Ovary (tissue), 9 donors: Measurements from ENCODE around the gene PLSCR1. TPM values are rescaled to one million over a fixed set of nuclear protein-coding genes. Genes with fewer than 3 reads are reported as not detected.

Experiments used
- DNase-seq, 5 donors: peaks; one replicate each; pipeline ENCODE4 v3.0.0-alpha.2; 2019 to 2020
- H3K27ac ChIP-seq, 2 donors: fragments of 200-600 bp; one replicate each; pipeline versions ENCODE4 v1.5.1 to v1.8.0; 2019 to 2022
- H3K27me3 ChIP-seq: fragments of 200-600 bp; one replicate; pipeline ENCODE4 v1.8.0; 2022
- H3K36me3 ChIP-seq: fragments of 200-600 bp; sonication (generic); one replicate; pipeline ENCODE4 v1.5.1; 2019
- H3K4me1 ChIP-seq: one replicate; pipeline ENCODE4 v1.8.1; 2013; ENCODE audit warnings: mild to moderate bottlenecking, moderate library complexity; ENCODE audit not compliant: insufficient read depth
- H3K4me3 ChIP-seq: fragments of 200-600 bp; sonication (generic); one replicate; pipeline ENCODE4 v1.5.1; 2017
- H3K9me3 ChIP-seq, 2 donors: fragments of 200-600 bp in 1 of 2; sonication (generic) in 1 of 2; one replicate each; pipeline versions ENCODE4 v1.5.1 to v1.8.1; 2013 to 2019; ENCODE audit warnings: mild to moderate bottlenecking in 1 of 2, moderate library complexity in 1 of 2
- EP300 ChIP-seq: sonication (generic); formaldehyde crosslinking; IDR thresholded peaks from one replicate; pipeline ENCODE4 v1.6.1; 2017; ENCODE audit warnings: antibody characterized with exemption
- POLR2A ChIP-seq: fragments of 450-650 bp; IDR thresholded peaks from one replicate; pipeline ENCODE4 v1.6.1; 2017; ENCODE audit warnings: antibody characterized with exemption, mild to moderate bottlenecking, moderate library complexity
- WGBS, 3 donors: extraction: QIAGEN DNeasy Blood & Tissue Kit in 1 of 3; methylation state at CpG; one replicate each; pipeline versions ENCODE4 v1.1.5 to v1.1.7; 2013 to 2017; 5-methylcytosine and 5-hydroxymethylcytosine counted together
- intact Hi-C, 4 donors: fragments of 100-400 bp; cut with DNase I; formaldehyde crosslinking; loops; one replicate each; pipeline versions ENCODE4 v1.11.0 to v1.15.1; 2022 to 2023
- polyA plus RNA-seq, 2 donors: library from polyadenylated mRNA; stranded (reverse); fragments of 200-250 nt in 1 of 2; fragments of 350-450 nt in 1 of 2; fragmentation: Illumina TruSeq in 1 of 2; extraction: RNeasy Lipid Tissue Mini Kit (QIAGEN cat#74804) in 1 of 2; gene quantifications; one replicate each; pipeline ENCODE4 v1.2.3, GENCODE V29; 2013 to 2014
- total RNA-seq, 7 donors: library from RNA; depleted of rRNA in 2 of 7; stranded (reverse); fragments of >200 nt in 2 of 7; fragmentation: NEBNext Ultra II Directional in 3 of 7; extraction: Animal tissue kit (Norgen Biotek cat#: 25700) in 3 of 7; gene quantifications; one replicate each; pipeline versions ENCODE4 v1.1.0 to v1.2.4, GENCODE V29; 2016 to 2023
- TF ChIP-seq, protein P1 (sequence below), 3 donors: fragments of 450-650 bp in 2 of 3; fragments of 200-600 bp in 1 of 3; IDR thresholded peaks; one replicate each; pipeline versions ENCODE4 v1.5.1 to v1.8.0; 2016 to 2022; ENCODE audit warnings: antibody characterized with exemption in 3 of 3, mild to moderate bottlenecking in 1 of 3
- donor health status: DM: no; HTN: no; CAD: no; lungs with moderate emphysema.
- donor health status: DM: no; HTN: no; CAD: no.
- donor health status: Bipolar disorder and iron deficiency.
- donor health status: DM: yes; HTN: yes; CAD: no.
- donor health status: DM: no; HTN: no; CAD: no.
- donor health status: DM: yes; HTN: yes; CAD: no.

PLSCR1 gene
- total and polyA plus RNA-seq, 9 donors: 56.6 to 156 (median 109) TPM

DNA sequence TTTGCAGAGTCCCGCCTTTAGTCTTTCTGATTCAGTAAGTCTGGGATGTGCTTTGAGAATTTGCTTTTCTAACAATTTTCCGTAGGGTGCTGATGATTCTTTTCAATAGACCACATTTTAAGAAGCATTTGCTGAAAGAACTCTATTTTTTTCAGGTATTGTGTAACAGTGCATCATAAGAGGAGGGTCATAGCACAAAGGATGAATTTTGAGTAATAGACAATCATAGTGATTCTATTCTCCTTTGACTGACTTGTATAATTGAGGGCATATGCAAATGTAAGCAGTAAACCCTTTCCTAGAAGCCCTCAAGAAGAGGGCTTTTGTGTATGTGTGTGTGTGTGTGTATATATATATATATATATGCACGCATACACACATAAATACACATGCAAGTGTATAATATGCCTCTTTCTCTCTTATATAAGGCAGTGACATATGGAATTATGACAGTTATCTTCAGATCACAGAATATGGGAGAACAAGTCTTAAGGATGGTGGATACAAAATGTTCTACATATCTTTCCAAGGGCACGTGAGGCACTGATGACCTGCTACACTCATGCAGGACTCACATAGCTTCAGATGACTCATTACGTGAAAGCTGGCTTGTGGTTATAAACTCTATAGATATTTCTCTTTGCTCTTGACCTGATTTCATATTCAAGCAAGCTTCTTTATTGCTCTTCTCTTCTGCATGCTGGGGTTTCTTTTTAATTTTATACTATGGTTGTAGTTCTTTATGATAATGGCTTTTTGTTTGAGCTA lies 6.5 kb upstream of the PLSCR1 start:
- Histone ChIP-seq H3K27ac (no peak overlapping the region), H3K4me3 (peak overlapping the region; percentile 27), H3K27me3 (no peaks in the 10 kb centered on the region), H3K9me3 (no peaks in the 10 kb centered on the region), H3K4me1 (no peaks in the 10 kb centered on the region), H3K36me3 (no peaks in the 10 kb centered on the region)
- intact Hi-C loops: no loop called here
- WGBS, 3 donors: 68 to 81% (median 74%) methylated on average over 5 of the region's 5 CpGs
- DNase-seq: no peak
- TF ChIP-seq EP300: no peak

DNA sequence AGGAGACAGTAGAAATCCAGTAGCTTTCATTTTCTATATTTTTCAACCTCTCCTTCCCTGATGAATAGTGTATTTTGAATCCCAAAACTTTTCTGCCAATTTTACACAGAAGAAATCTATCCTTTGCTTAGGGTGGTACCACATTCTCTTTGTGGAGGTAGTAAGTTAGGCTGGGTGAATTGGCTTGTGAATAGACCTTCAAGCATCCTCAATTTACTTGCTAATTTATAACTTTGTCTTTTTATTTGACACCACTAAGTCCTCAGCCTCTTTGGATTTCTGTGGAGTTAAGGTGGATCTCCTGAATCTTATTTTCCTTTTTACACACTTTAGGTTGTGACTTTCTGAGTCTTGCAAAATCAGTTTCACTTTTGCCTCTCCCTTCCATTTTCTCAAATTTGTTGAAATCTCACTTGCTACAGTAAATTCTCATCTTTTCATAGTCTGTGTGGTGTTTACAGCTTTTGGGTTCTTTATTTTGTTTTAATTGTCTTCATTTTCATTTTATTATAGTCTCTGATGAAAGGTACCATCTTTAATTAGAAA lies 5.7 kb upstream of the PLSCR1 start:
- intact Hi-C loops: no loop called here
- no peaks in the 10 kb centered on the region for H3K36me3 ChIP-seq
- DNase-seq: no peak
- H3K4me3 ChIP-seq: peak overlapping the region; percentile 27
- H3K27ac ChIP-seq: peak overlapping the region in 1 of 2 donors; percentile 16
- peaks cover 4% of the 10 kb centered on the region for H3K4me1 ChIP-seq
- H3K9me3 ChIP-seq: no peaks in the 10 kb centered on the region
- no peaks in the 10 kb centered on the region for H3K27me3 ChIP-seq
- TF ChIP-seq POLR2A: no peak
- TF ChIP-seq, protein P1, sequence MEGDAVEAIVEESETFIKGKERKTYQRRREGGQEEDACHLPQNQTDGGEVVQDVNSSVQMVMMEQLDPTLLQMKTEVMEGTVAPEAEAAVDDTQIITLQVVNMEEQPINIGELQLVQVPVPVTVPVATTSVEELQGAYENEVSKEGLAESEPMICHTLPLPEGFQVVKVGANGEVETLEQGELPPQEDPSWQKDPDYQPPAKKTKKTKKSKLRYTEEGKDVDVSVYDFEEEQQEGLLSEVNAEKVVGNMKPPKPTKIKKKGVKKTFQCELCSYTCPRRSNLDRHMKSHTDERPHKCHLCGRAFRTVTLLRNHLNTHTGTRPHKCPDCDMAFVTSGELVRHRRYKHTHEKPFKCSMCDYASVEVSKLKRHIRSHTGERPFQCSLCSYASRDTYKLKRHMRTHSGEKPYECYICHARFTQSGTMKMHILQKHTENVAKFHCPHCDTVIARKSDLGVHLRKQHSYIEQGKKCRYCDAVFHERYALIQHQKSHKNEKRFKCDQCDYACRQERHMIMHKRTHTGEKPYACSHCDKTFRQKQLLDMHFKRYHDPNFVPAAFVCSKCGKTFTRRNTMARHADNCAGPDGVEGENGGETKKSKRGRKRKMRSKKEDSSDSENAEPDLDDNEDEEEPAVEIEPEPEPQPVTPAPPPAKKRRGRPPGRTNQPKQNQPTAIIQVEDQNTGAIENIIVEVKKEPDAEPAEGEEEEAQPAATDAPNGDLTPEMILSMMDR (IDR thresholded peaks at IDR 0.05): no peak
- TF ChIP-seq EP300: no peak

DNA sequence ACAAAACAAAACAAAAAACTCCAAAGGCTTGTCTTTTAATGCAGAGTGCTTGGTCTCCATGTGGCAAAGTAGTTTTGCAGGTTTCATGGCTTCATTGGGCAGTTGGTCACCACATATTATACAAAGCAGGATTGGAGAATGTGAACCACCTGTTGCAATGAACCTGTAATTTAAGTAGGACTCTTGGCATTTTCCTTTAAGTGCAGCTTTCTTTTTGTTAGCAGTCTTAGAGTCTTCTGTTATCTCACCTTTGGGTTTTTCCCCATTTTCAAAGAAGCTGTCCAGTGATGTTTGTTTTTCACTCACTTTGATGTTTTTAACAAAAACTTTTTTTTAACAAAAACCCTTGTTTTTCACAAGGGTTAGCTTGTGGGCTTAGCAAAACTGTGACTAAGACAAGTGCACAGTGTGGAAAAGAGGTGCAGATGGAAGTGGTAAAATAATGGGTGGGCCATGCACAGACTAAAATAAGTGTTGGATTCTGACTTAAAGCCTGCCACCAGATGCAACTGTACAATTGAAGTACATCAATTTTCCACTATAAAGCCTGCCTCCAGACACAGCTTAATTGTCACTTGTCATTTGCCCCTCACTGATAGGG lies 2.9 kb upstream of the PLSCR1 start:
- H3K27ac ChIP-seq: no peak overlapping the region
- no peaks in the 10 kb centered on the region for H3K9me3 ChIP-seq
- TF ChIP-seq POLR2A: no peak
- TF ChIP-seq EP300: no peak
- TF ChIP-seq, protein P1 (IDR thresholded peaks at IDR 0.05): no peak
- intact Hi-C loops: loop anchor here in 1 of 4 donors (10.0 kb wide), 1 partner anchor 293 kb away; the partner anchor contains the start of gene PLSCR4
- no peak overlapping the region for H3K4me3 ChIP-seq
- no peak for DNase-seq
- peaks cover 4% of the 10 kb centered on the region for H3K4me1 ChIP-seq
- H3K36me3 ChIP-seq: no peaks in the 10 kb centered on the region
- no peaks in the 10 kb centered on the region for H3K27me3 ChIP-seq

DNA sequence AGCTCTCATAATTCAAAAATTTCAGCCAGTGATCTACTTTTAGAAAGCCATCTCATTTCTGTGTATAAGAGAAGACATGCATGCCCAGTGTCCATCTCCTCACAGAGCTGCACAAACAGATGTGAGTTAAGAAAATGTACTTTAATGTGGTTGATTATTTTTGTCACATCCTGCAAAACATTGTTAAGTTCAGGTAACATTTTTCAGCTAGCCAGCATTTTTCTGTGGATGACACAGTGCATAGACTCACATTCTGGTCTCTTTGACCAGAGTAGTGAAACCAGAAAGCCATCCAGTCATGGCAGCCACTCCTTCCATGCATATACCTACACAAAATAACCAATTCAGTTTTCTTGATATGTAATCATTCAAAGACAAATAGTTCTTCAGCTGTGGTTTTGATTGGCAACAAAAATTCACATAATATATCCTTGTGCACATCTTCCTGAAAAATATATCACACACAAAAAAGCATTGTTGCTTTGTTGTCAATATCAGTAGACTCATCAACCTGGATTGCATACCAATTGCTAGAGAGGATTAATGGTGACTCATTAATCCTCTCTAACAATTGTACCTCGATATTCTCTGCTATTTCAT lies 2.1 kb upstream of the PLSCR1 start:
- TF ChIP-seq EP300: no peak
- TF ChIP-seq, protein P1 (IDR thresholded peaks at IDR 0.05): no peak
- TF ChIP-seq POLR2A: no peak

More for the DNA sequence above, 2.1 kb upstream of the PLSCR1 start:
- 88 to 91% (median 90%) methylated on average over 1 of the region's 1 CpG for WGBS, 3 donors
- Histone ChIP-seq H3K27ac (no peak overlapping the region), H3K4me3 (no peak overlapping the region), H3K9me3 (no peaks in the 10 kb centered on the region), H3K4me1 (peaks cover 5% of the 10 kb centered on the region), H3K27me3 (no peaks in the 10 kb centered on the region), H3K36me3 (no peaks in the 10 kb centered on the region)
- no peak for DNase-seq
- intact Hi-C loops: loop anchor here in 1 of 4 donors (10.0 kb wide), 1 partner anchor 292 kb away; the partner anchor contains the start of gene PLSCR4
